NK-92 (cell line): ENCODE results near the gene DNM1.
"Not testable (repeated sequence)": the region's sequence is repeated elsewhere in the genome, so short reads cannot be mapped to it uniquely, and the experiment has no call there.

ENCODE experiments used
- DNase-seq: peaks from one replicate; lab custom pipeline; 2025; ENCODE audit not compliant: unreplicated experiment; lab: John Stamatoyannopoulos, UW

The DNM1 gene

GRCh38 chr9:128175726-128176125, 27.5 kb upstream of the DNM1 start:
- DNase-seq = no peak

- DNase-seq = no peak
Measured at GRCh38 chr9:128178806-128179431, 24.3 kb upstream of the DNM1 start.

- DNase-seq = no peak
Measured at GRCh38 chr9:128180001-128180400, 23.2 kb upstream of the DNM1 start.

DNA sequence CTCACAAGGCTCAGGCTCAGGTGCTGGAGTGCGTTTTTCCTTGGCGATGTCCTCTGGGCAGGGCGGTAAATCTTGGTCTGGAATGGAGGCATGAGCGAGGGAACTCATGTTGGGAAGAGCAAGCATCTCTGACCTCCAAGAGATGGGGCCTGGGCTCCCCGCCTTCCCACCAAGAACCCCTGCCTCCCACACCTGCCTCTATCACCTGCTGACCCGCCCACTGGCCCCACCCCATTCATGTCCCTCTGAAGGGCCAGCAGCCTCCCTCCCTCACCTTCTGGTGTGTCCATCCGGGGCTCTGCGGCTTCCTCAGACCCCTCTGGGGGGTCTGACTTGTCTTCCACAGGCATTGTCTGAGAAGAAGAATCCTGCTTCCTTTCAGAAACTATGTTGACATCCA, 22.7 kb upstream of the DNM1 start:
- no peak for DNase-seq

GRCh38 chr9:128181480-128181879, 21.7 kb upstream of the DNM1 start:
- not testable (repeated sequence) for DNase-seq

GRCh38 chr9:128182893-128183588, 20.1 kb upstream of the DNM1 start:
- DNase-seq = no peak

DNA sequence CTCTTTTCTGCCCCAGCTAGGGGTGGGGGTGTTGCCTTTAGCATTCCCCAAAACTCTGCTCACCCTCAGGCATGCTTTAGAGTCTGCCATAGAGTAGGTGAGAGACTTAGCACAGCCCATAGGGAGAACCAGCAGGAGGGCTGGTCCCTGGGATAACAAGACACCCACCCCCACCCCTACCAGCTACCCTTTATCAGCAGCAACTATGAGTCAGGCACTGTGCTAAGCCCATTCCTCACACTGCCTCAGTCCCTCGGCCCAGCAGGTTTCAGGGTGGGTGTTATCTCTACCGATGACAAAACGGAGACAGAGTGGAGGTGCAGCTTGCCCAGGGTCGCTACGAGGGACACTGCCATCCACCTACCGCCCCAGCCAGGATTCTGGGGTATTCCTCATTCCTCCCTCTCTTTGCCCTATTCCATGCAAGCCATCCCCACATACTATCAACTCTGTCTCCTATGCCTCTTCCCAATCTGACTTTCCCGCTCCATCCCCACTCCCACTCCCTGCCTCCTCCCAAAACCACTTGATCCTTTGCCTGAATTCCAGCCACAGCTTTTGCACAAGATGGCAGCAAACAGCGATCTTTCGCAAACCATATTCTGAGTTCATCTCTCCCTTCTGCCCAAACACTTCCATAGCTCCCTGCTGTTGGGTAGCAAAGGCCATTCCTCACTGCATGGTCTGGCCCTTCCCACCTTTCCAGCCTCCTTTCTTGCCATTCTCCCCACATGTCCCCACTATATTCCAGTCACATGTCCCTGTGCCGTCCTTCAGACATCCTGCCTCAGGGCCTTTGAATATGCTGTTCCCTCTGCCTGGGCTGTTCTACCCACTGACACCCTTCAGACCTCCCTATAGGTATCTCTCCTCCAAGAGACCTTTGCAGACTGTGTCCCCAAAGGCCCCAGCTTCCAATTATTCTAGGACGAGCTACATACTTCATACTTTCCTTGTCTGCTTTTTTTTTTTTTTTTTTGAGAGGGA, 16.9 kb upstream of the DNM1 start:
- no peak for DNase-seq

DNA sequence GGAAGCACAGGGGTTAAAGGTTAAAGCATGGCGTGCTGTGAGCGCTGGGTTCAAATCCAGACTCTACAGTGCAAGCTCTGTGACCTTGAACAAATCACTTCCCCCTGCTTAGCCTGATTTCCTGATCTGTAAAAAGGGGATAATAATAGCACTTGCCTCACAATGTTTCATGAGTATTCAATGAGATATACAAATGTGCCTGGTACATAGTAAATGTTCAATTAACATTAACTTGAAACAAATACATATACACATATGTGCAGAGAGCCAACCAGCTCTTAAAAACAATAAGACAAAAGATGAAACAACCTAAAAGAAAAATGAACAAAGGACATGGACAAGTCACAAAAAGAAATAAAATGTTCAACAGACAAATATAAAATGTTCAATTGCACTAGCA, 15.8 kb upstream of the DNM1 start:
- no peak for DNase-seq

- DNase-seq = no peak
Measured at GRCh38 chr9:128188209-128188608, 15.0 kb upstream of the DNM1 start.

DNA sequence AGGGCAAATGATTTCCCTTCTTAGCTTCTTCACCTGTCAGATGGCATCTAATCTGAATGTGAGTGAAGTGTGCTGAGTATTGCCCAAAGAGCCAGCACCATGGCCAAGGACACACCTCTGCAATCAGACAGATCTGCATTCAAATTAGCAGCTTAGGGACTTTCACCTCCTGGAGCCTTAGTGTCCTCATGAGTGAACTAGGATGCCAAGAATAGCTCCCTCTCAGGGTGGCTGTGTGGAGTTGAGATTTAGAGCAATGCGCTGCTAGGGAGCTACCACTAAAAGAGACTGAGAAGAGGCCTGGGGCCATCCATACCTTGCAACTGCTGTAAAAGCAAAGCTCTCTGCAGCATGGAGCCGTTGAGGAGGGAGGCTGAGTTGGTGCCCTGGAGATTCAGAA, 13.2 kb upstream of the DNM1 start:
- no peak for DNase-seq

DNA sequence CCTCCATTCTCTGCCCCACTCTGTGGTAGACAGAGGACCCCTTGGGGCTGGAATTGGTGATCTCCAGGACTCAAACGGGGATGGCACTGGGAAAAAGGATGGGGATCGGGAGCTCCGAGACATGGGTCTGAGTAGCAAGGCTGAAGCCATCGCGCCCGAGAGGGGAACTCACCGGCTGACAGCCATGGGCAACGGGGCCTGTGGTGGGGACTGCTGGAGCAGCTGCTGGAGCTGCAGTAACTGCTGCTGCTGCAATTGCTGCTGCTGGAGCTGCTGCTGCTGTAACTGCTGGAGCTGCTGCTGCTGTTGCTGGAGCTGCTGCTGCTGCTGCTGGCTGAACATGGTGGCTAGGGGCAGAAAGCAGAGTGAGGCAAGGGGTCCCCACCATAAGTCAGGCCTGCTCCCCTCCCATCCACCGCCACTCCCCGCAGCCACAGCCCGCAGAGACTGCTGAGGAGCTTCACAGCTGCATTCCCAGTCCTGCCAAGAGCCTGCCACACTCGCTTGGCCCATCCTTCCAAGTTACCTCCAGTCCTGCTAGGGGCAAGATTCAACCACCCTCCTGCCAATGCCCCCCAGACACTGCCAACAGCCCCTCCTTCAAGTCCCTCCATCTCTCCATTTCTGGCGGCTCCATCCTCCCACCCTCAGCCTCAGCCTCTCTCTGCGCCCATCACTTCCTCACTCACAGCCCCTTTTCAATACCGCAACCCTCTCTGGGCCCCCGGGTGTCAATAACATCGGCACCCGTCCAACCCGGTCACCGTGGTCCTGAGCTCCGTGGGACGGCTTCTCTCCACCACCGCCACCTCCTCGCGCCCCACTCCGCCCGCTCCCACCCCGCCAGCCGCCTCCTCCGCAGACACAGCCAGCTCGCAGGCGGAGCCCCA, 12.4 kb upstream of the DNM1 start:
- DNase-seq = no peak

GRCh38 chr9:128191406-128192046, 11.7 kb upstream of the DNM1 start, which contains the start of gene CIZ1:
Gene CIZ1 (minus strand): TSS chr9:128191572. CDS start chr9:128190857, 715 bp downstream.
- no peak for DNase-seq

GRCh38 chr9:128192601-128193371, 10.4 kb upstream of the DNM1 start:
- no peak for DNase-seq

- DNase-seq = no peak
Measured at GRCh38 chr9:128193469-128194096, 9.6 kb upstream of the DNM1 start.

DNA sequence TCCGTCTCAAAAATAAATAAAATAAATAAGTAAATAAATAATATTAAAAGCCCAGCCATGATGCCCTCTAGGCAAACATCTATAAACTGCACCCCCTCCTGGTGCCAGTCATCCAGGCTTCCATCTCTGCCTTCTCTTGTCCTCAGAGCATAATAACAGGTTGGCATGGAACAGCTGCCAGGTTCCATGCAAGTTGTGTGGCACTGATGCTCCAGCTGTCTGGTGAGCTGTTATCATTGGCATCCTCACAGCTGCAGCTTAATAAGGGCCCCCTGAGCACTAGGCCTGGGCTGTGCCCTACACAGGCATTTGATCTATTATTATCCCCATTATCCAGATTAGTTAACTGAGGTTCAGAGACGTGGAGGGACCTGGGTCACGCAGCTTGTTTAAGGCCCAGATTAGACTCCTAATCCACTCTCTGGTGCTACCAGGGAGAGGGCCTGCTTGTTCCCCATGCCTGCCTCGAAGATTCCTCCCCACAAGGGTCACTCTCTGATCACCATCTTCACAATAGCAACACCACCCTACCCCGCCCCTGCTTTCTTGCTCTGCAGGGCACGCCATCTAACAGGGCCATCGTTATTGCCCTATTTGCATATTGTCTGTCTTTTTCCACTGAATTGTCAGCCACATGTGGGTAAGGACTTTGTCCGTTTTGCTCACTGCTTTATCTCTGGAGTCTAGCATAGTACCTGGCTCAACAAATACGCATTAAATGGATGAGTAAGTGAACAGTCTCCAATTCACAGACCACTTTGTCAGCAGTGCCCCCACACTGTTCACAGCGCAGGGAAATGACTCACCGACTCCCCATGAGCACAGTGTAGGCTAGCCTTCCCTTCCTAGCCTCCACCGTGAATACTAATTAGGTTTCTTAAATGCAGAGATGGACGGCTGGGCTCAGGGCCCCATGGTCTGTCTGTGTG, 1.5 kb upstream of the DNM1 start:
- DNase-seq = no peak

DNA sequence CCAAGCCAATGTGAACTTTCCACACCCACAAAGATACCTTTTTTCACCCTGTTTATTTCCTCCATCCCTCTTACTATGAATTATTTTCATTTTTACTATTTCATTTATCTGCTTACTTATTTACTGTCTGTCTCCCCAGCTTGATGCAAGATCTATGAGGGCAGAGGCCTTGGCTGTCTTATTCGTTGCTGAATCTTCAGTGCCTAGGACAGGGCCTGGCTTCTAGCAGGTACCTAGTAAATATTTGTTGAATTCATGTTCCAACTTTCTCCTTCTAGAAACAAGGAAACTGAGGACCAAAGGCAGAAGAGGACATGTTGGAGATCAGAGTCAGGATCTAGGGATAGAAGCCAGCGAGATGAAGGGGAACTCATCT, 543 bp upstream of the DNM1 start:
- no peak for DNase-seq

- no peak for DNase-seq
Measured at GRCh38 chr9:128203707-128204551, 750 bp downstream of the DNM1 start.
